HepG2 (cell line): ENCODE data around the gene HYOU1. TPM values are rescaled to one million over a fixed set of nuclear protein-coding genes. Genes with fewer than 3 reads are reported as not detected.

Experiments used
- CBFB ChIP-seq: sonication (generic); formaldehyde crosslinking; IDR thresholded peaks from 2 replicates; pipeline ENCODE4 v1.4.0; 2020; ENCODE audit warnings: missing genetic modification reagents
- DDIT3 ChIP-seq: sonication (generic); formaldehyde crosslinking; IDR thresholded peaks from 2 replicates; pipeline ENCODE4 v1.4.0; 2020; ENCODE audit warnings: mild to moderate bottlenecking, missing genetic modification reagents
- ELF4 ChIP-seq: sonication (generic); formaldehyde crosslinking; IDR thresholded peaks from 2 replicates; pipeline ENCODE4 v1.5.0; 2020; ENCODE audit warnings: missing genetic modification reagents, mild to moderate bottlenecking, moderate library complexity, borderline replicate concordance
- KDM4B ChIP-seq: sonication (generic); formaldehyde crosslinking; IDR thresholded peaks from 2 replicates; pipeline ENCODE4 v1.4.0; 2020; ENCODE audit warnings: missing genetic modification reagents
- NBN ChIP-seq: fragments of 450-650 bp; conservative IDR thresholded peaks from 2 replicates; pipeline ENCODE4 v1.6.1; 2017
- NONO ChIP-seq, 2 experiments: fragments of 450-650 bp in 1 of 2; sonication (generic) in 1 of 2; formaldehyde crosslinking in 1 of 2; IDR thresholded peaks in 1 of 2; conservative IDR thresholded peaks in 1 of 2; 2 replicates each; pipeline versions ENCODE4 v1.6.1 to v1.8.0; 2017 to 2022; ENCODE audit warnings: mild to moderate bottlenecking in 1 of 2, missing genetic modification reagents in 1 of 2, moderate library complexity in 1 of 2
- PPARG ChIP-seq: conservative IDR thresholded peaks from 2 replicates; pipeline ENCODE4 v1.6.1; 2016; ENCODE audit warnings: missing biosample characterization, missing genetic modification reagents
- RCOR2 ChIP-seq: IDR thresholded peaks from 2 replicates; pipeline ENCODE4 v1.6.1; 2016; ENCODE audit warnings: missing biosample characterization, missing genetic modification reagents
- RNF219 ChIP-seq: sonication (generic); formaldehyde crosslinking; IDR thresholded peaks from 2 replicates; pipeline ENCODE4 v1.5.0; 2020; ENCODE audit warnings: mild to moderate bottlenecking, missing genetic modification reagents
- TRAFD1 ChIP-seq: sonication (generic); formaldehyde crosslinking; IDR thresholded peaks from 2 replicates; pipeline ENCODE4 v1.5.1; 2020; ENCODE audit warnings: missing genetic modification reagents, mild to moderate bottlenecking, borderline replicate concordance
- UBTF ChIP-seq: sonication (generic); formaldehyde crosslinking; IDR thresholded peaks from 2 replicates; pipeline ENCODE4 v1.4.0; 2020; ENCODE audit warnings: mild to moderate bottlenecking, missing genetic modification reagents
- YEATS2 ChIP-seq: sonication (generic); formaldehyde crosslinking; IDR thresholded peaks from 2 replicates; pipeline ENCODE4 v1.4.0; 2020; ENCODE audit warnings: missing genetic modification reagents, borderline replicate concordance
- ZBTB2 ChIP-seq: sonication (generic); formaldehyde crosslinking; IDR thresholded peaks from 2 replicates; pipeline ENCODE4 v1.8.0; 2022; ENCODE audit warnings: low read depth, missing genetic modification reagents
- ZEB1 ChIP-seq: IDR thresholded peaks from 2 replicates; pipeline ENCODE4 v1.6.1; 2012; ENCODE audit warnings: mild to moderate bottlenecking, low read depth, inconsistent platforms; ENCODE audit not compliant: insufficient replicate concordance
- ZNF354B ChIP-seq: sonication (generic); formaldehyde crosslinking; IDR thresholded peaks from 2 replicates; pipeline ENCODE4 v1.8.0; 2022; ENCODE audit warnings: mild to moderate bottlenecking, missing genetic modification reagents
- ZNF619 ChIP-seq: sonication (generic); formaldehyde crosslinking; IDR thresholded peaks from 2 replicates; pipeline ENCODE4 v1.4.0; 2020; ENCODE audit warnings: mild to moderate bottlenecking, missing genetic modification reagents
- ZSCAN29 ChIP-seq: sonication (generic); formaldehyde crosslinking; conservative IDR thresholded peaks from 2 replicates; pipeline ENCODE4 v1.4.0; 2020; ENCODE audit warnings: mild to moderate bottlenecking, missing genetic modification reagents
- polyA plus RNA-seq, 8 experiments: library from polyadenylated mRNA; depleted of rRNA in 3 of 8; stranded (reverse) in 7 of 8; unstranded in 1 of 8; fragments of >200 nt; fragmentation: Illumina TruSeq in 4 of 8; extraction: Trizol in 4 of 8; gene quantifications; 2 replicates each; pipeline versions ENCODE4 v1.2.1 to v1.2.3, GENCODE V29; 2011 to 2016; ENCODE audit warnings: low read depth in 4 of 8, missing spikeins in 1 of 8, mixed read lengths in 1 of 8; ENCODE audit not compliant: insufficient read depth in 1 of 8
- total RNA-seq, 5 experiments: library from RNA; depleted of rRNA; stranded (reverse); fragments of >200 nt; fragmentation: Illumina TruSeq; extraction: Trizol; gene quantifications; 2 replicates each; pipeline ENCODE4 v1.2.3, GENCODE V29; 2016; ENCODE audit warnings: low read depth in 1 of 5

Gene HYOU1
- total and polyA plus RNA-seq, 2 of the 13 experiments (the other 11 are each of a cell fraction or from before 2014, with no cell fraction given), result 127 to 155 TPM

GRCh38 chr11:119101759-119102423, 44.9 kb upstream of the HYOU1 start, which contains the start of gene DPAGT1 (continued):
- TF ChIP-seq ZBTB2 (CRISPR knock-in tag) (no peak), ZNF619 (CRISPR knock-in tag) (no peak), ZEB1 (peak; percentile 67), TRAFD1 (no peak), NONO (IDR thresholded peaks at IDR 0.05) (no peak), NONO (CRISPR knock-in tag; conservative IDR thresholded peaks at IDR 0.05) (peak; percentile 61), YEATS2 (CRISPR knock-in tag) (peak; percentile 77; the same call in 1 of the 2 replicates), DDIT3 (CRISPR knock-in tag) (no peak), ELF4 (CRISPR knock-in tag) (0 out of 2 replicates have a peak, but pooled peaks have one; percentile 67), UBTF (CRISPR knock-in tag) (peak; percentile 72), NBN (no peak), CBFB (CRISPR knock-in tag) (0 out of 2 replicates have a peak, but pooled peaks have one; percentile 29), PPARG (no peak), ZNF354B (CRISPR knock-in tag) (peak; percentile 32; the same call in 1 of the 2 replicates), RCOR2 (CRISPR knock-in tag) (no peak), KDM4B (CRISPR knock-in tag) (0 out of 2 replicates have a peak, but pooled peaks have one; percentile 12), ZSCAN29 (CRISPR knock-in tag) (peak; percentile 17; the same call in 1 of the 2 replicates), RNF219 (no peak)
